ENCODE data around the gene UCK1. TPM values are rescaled to one million over a fixed set of nuclear protein-coding genes. Genes with fewer than 3 reads are reported as not detected.
A peak's percentile ranks its signal among the peaks of the same experiment; 100 is the strongest.

UCK1 gene
- total RNA-seq, 2 donors from 2014 or later, result 21.4 to 33.7 TPM

- no peaks in the 10 kb centered on the region for H3K9me3 Mint-ChIP-seq
- ATAC-seq, result no peak
- H3K36me3 Mint-ChIP-seq, result peaks cover 16% of the 10 kb centered on the region in 2 donors
- H3K27ac Mint-ChIP-seq, result peak overlapping the region; percentile 3 to 8
- no peak for DNase-seq (ENCODE audit: low spot score in 2 of 2)
Observed at GRCh38 chr9:131477816-131478419, 53.1 kb downstream of the UCK1 start.

- peak overlapping the region in 1 of 2 donors; percentile 84 for H3K27ac Mint-ChIP-seq
- peaks cover 15 to 16% of the 10 kb centered on the region in 2 donors for H3K36me3 Mint-ChIP-seq
- no peaks in the 10 kb centered on the region for H3K9me3 Mint-ChIP-seq
- ATAC-seq (no peak), DNase-seq (ENCODE audit: low spot score in 2 of 2) (no peak)
Observed at GRCh38 chr9:131477367-131477766, 53.7 kb downstream of the UCK1 start.

GRCh38 chr9:131476777-131477345, 54.2 kb downstream of the UCK1 start:
- ATAC-seq, result no peak
- Mint-ChIP-seq H3K36me3 (peaks cover 15 to 16% of the 10 kb centered on the region in 2 donors), H3K27ac (peak overlapping the region in 1 of 2 donors; percentile 84), H3K9me3 (no peaks in the 10 kb centered on the region)
- no peak for DNase-seq (ENCODE audit: low spot score in 2 of 2)

- DNase-seq (ENCODE audit: low spot score in 2 of 2), result no peak
- Mint-ChIP-seq H3K9me3 (no peaks in the 10 kb centered on the region), H3K27ac (peak overlapping the region in 1 of 2 donors; percentile 29), H3K36me3 (peaks cover 15 to 16% of the 10 kb centered on the region in 2 donors)
- no peak for ATAC-seq
Observed at GRCh38 chr9:131475956-131476776, 54.9 kb downstream of the UCK1 start.

- DNase-seq (ENCODE audit: low spot score in 2 of 2) (no peak), ATAC-seq (no peak)
- Mint-ChIP-seq H3K27ac (peak overlapping the region; percentile 67 to 86), H3K36me3 (peaks cover 13 to 22% of the 10 kb centered on the region in 2 donors), H3K9me3 (no peaks in the 10 kb centered on the region)
Observed at GRCh38 chr9:131475111-131475955, 55.7 kb downstream of the UCK1 start.

GRCh38 chr9:131474711-131475110, 56.4 kb downstream of the UCK1 start:
- ATAC-seq (no peak), DNase-seq (ENCODE audit: low spot score in 2 of 2) (no peak)
- H3K9me3 Mint-ChIP-seq, result no peaks in the 10 kb centered on the region
- H3K36me3 Mint-ChIP-seq, result peaks cover 17 to 29% of the 10 kb centered on the region in 2 donors
- H3K27ac Mint-ChIP-seq, result peak overlapping the region; percentile 67 to 86

- peaks cover 21 to 32% of the 10 kb centered on the region in 2 donors for H3K36me3 Mint-ChIP-seq
- peak overlapping the region; percentile 67 to 68 for H3K27ac Mint-ChIP-seq
- DNase-seq (ENCODE audit: low spot score in 2 of 2) (peak in 1 of 2 donors; percentile 46), ATAC-seq (no peak)
- no peaks in the 10 kb centered on the region for H3K9me3 Mint-ChIP-seq
Observed at GRCh38 chr9:131473891-131474290, 57.2 kb downstream of the UCK1 start.

Other genes with a start within 250 kb of the UCK1 start
- under 1 TPM; 0.14 to 0.37 TPM for gene PLPP7, start 241.5 kb downstream of the UCK1 start, total RNA-seq
- gene PRRC2B, start 137.2 kb downstream of the UCK1 start, total RNA-seq, result 100 to 1,000 TPM; 138 to 160 TPM
- gene POMT1, start 28.3 kb downstream of the UCK1 start, total RNA-seq, result 10 to 100 TPM; 49.6 to 73.4 TPM
- gene PRRT1B, start 14.3 kb upstream of the UCK1 start, total RNA-seq, result not detected
- 100 to 1,000 TPM in 1 of 2 donors, 10 to 100 TPM in 1; 45.8 to 105 TPM for gene RAPGEF1, start 208.8 kb upstream of the UCK1 start, total RNA-seq